ENCODE results near the gene RGL1.

Gene RGL1

GRCh38 chr1:183824291-183824690, 19.4 kb downstream of the RGL1 start:
- DNase-seq = peak; percentile 15

- no peak for DNase-seq
Measured at GRCh38 chr1:183827801-183828200, 22.9 kb downstream of the RGL1 start.

GRCh38 chr1:183830389-183830788, 25.5 kb downstream of the RGL1 start:
- DNase-seq = no peak

- DNase-seq = peak; percentile 1
Measured at GRCh38 chr1:183831311-183831710, 26.4 kb downstream of the RGL1 start.

- peak; percentile 97 for DNase-seq
Measured at GRCh38 chr1:183832459-183832858, 27.5 kb downstream of the RGL1 start.

- no peak for DNase-seq
Measured at GRCh38 chr1:183834568-183834967, 29.6 kb downstream of the RGL1 start.

GRCh38 chr1:183836598-183836997, 31.7 kb downstream of the RGL1 start:
- DNase-seq = no peak

- DNase-seq = no peak
Measured at GRCh38 chr1:183837062-183837461, 32.1 kb downstream of the RGL1 start.

- no peak for DNase-seq
Measured at GRCh38 chr1:183838221-183838620, 33.3 kb downstream of the RGL1 start.

GRCh38 chr1:183840140-183840539, 35.2 kb downstream of the RGL1 start:
- DNase-seq = no peak

GRCh38 chr1:183841550-183841949, 36.6 kb downstream of the RGL1 start:
- peak; percentile 11 for DNase-seq

- peak; percentile 77 for DNase-seq
Measured at GRCh38 chr1:183841950-183842794, 37.3 kb downstream of the RGL1 start.

- DNase-seq = no peak
Measured at GRCh38 chr1:183842795-183843144, 37.9 kb downstream of the RGL1 start.

- DNase-seq = no peak
Measured at GRCh38 chr1:183844806-183845205, 39.9 kb downstream of the RGL1 start.

GRCh38 chr1:183845681-183846080, 40.8 kb downstream of the RGL1 start:
- no peak for DNase-seq

GRCh38 chr1:183847641-183848040, 42.7 kb downstream of the RGL1 start:
- no peak for DNase-seq

- DNase-seq = no peak
Measured at GRCh38 chr1:183850852-183851251, 45.9 kb downstream of the RGL1 start.

GRCh38 chr1:183859119-183859518, 54.2 kb downstream of the RGL1 start:
- DNase-seq = no peak

GRCh38 chr1:183859831-183860230, 54.9 kb downstream of the RGL1 start:
- no peak for DNase-seq

GRCh38 chr1:183862967-183863366, 58.0 kb downstream of the RGL1 start:
- DNase-seq = no peak

- no peak for DNase-seq
Measured at GRCh38 chr1:183863852-183864251, 58.9 kb downstream of the RGL1 start.

- no peak for DNase-seq
Measured at GRCh38 chr1:183864611-183865010, 59.7 kb downstream of the RGL1 start.

GRCh38 chr1:183869230-183869629, 64.3 kb downstream of the RGL1 start:
- DNase-seq = no peak

GRCh38 chr1:183869664-183870063, 64.7 kb downstream of the RGL1 start:
- no peak for DNase-seq
